ENCODE results near the gene KRT7.
"Not testable (repeated sequence)": the region's sequence is repeated elsewhere in the genome, so short reads cannot be mapped to it uniquely, and the experiment has no call there.

The KRT7 gene

DNA sequence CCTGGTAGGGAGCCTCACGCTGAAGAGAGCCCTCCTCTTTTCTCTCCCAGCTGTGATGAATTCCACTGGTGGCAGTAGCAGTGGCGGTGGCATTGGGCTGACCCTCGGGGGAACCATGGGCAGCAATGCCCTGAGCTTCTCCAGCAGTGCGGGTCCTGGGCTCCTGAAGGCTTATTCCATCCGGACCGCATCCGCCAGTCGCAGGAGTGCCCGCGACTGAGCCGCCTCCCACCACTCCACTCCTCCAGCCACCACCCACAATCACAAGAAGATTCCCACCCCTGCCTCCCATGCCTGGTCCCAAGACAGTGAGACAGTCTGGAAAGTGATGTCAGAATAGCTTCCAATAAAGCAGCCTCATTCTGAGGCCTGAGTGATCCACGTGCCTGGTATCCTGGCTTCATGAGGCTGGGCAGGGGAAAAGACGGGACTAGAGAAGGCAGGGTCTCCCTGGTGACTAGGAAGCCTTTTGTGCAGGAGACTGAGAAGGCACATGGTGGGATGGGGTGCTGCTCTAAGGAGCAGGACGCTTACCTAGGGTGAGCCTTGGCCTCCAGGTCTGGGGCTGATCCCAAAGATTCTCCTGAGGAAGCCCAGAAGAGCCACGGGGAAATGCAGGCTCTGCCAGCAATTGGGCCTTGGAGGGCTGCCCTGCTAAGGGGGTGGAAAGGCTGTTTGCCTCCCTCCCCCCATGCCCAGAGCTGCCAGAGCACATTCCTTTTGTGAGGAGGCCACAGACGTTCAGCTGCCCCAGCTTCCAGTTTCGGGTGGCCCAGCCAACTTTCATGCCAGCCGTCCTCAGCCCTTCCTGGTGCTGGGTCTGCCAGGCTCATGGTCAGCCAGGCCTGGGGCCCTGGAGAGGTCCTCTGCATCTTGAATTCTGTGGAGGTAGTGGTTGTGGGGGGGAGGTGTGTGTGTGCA, 15.8 kb downstream of the KRT7 start:
- DNase-seq (ENCODE audit: low spot score): peak; percentile 13
- TF ChIP-seq, protein P1, sequence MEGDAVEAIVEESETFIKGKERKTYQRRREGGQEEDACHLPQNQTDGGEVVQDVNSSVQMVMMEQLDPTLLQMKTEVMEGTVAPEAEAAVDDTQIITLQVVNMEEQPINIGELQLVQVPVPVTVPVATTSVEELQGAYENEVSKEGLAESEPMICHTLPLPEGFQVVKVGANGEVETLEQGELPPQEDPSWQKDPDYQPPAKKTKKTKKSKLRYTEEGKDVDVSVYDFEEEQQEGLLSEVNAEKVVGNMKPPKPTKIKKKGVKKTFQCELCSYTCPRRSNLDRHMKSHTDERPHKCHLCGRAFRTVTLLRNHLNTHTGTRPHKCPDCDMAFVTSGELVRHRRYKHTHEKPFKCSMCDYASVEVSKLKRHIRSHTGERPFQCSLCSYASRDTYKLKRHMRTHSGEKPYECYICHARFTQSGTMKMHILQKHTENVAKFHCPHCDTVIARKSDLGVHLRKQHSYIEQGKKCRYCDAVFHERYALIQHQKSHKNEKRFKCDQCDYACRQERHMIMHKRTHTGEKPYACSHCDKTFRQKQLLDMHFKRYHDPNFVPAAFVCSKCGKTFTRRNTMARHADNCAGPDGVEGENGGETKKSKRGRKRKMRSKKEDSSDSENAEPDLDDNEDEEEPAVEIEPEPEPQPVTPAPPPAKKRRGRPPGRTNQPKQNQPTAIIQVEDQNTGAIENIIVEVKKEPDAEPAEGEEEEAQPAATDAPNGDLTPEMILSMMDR (IDR thresholded peaks at IDR 0.05; ENCODE audit: extremely low read depth, missing control alignments): no peak

DNA sequence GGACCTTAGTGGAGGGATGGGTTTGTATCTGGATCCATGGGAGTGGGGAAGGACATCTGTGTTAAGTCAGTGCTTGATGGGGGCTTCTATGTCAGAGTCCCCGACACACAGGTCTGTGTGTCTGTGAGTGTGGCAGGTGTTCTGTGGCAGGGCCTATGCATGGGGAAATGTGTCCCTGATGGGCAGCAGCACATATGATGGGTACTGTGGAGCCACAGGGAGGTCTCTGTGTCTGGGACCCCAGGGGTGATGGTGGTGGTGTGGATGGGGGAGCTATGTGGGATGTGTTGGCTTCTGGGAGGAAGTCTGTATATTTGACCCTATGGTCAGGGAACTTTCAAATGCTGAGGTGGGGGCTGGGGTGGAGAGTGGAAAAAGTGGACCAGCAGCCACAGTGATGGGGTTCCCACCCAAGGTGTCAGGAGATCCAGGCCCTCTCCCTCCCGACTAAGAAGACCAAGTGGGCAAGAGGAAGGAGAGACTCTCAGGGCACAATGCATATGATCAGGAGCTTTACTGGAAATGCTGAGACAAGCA, 16.5 kb downstream of the KRT7 start:
- peak; percentile 9 for DNase-seq (ENCODE audit: low spot score)
- TF ChIP-seq, protein P1 (IDR thresholded peaks at IDR 0.05; ENCODE audit: extremely low read depth, missing control alignments): no peak

DNA sequence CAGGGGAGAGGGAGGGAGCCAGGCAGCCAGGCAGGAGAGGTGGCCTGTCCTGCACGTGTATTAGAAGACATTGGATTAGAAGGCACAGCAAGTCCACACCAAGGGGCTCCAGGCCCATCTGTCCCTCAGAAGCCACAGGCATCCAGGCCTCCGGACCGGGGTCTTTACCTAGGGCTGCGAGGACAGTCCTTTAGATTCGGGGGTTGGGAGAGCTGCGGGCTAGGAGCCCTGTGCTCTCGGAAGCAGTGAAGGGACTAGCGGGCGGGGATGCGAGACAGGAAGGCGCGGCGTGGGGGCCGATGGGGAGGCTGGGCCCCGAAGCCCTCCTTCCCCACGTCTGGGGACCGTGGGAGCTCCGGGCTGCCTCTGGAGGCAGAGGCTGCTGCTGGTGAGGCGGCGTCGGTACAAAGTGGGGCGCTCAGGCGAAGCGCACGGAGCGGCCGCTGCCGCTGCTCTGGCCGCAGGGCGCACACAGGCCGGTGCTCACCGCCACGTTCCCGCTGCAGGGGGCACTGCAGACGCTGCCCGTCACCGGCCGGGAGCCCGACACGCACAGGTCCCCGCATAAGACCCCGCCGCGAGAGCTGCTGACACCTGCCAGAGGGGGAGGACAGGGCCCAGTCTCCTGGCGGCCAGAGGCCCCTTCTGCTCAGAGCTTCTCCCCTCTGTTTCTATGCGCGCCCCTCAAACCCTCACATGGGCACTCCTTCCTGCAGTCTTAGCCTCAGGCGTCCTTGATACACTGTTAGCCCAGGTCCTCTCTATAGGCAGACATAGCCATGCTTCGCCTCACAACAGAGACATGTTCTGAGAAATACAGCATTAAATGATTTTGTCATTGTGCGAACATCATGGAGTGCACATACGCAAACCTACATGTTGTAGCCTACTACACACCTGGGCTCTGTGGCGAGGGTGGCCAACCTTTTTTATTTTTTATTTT, 17.3 kb downstream of the KRT7 start:
- TF ChIP-seq, protein P1 (IDR thresholded peaks at IDR 0.05; ENCODE audit: extremely low read depth, missing control alignments): no peak
- peak; percentile 10 for DNase-seq (ENCODE audit: low spot score)

DNA sequence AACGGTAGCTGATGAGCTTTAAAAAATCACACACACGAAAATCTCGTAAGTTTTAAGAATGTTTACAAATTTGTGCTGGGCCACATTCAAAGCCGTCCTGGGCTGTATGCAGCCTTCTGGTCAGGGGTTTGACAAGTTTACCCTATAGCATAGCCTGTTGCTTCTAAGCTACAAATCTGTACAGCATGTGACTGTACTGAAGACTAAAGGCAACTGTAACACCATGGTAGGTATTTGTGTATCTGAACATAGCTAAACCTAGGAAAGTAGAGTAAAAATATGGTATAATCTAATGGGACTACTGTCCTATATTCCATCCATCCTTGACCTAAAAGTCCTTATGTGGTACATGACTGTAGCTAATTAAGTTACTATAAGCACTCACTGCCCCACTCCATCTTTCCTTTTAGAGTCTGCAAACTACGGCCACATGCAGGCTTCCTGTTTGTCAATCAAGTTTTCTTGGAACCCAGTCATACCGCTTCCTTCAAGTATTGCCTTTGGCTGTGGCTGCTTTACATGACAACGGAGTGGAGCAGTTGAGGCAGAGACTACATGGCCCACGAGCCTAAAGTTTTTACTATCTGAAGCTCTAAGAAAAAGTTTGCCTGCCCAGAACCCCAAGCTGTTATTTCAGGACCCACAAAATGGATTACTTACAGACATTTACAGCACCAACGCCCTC, 18.5 kb downstream of the KRT7 start:
- TF ChIP-seq, protein P1 (IDR thresholded peaks at IDR 0.05; ENCODE audit: extremely low read depth, missing control alignments): no peak
- DNase-seq (ENCODE audit: low spot score): no peak

DNA sequence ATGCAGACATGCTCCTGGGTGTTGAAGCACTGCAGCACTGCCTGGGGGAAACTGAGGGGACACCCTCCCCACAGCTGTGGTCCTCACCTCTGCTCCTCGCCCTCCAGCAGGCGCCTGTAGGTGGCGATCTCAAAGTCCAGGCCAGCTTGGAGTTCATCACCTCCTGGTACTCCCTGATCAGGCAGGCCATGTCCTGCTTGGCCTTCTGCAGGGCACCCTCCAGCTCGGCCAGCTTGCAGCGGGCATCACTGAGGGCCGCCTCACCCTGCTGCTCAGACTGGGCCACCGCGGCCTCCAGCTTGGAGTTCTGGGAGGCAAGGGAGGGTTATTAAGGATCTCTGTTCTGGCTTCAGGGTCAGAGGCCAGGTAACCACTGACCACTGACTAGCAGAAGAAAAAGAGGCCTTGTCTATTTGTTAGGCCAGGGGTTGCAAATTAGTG, 19.2 kb downstream of the KRT7 start:
- TF ChIP-seq, protein P1 (IDR thresholded peaks at IDR 0.05; ENCODE audit: extremely low read depth, missing control alignments): peak; percentile 17
- not testable (repeated sequence) for DNase-seq (ENCODE audit: low spot score)

DNA sequence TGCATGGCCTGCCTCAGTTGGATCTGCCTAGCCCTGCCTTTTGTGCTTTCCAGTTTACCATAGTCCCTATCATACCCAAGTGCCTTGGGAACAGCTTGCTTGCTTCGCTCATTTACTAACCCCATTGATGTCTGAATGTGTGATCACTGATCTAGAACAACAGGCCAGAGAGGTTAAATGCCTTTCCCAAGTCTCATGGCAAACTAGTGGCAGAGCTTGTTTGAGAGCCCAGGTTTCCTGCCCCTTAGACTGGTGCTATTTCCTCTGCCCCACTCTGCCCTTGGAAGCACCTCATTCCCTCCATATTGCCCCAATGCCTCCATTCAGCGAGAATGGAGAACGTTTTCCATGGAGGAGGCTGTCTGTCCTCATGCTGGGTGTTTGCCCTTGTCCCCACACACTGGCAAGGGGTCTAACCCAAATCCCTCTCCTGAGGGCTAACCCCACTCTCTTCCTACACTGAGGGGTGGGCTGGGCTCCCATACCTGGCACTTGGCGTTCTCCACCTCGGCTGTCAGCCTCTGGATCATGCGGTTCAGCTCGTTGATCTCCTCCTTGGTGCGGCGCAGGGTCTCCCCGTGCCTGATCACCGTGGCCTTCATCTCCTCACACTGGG, 19.8 kb downstream of the KRT7 start:
- no peak for DNase-seq (ENCODE audit: low spot score)
- TF ChIP-seq, protein P1 (IDR thresholded peaks at IDR 0.05; ENCODE audit: extremely low read depth, missing control alignments): no peak

All from GM20000 (cell line).